NCI-H1105 (cell line): ENCODE measurements around the gene NIPA2.
"Not testable (repeated sequence)": the region's sequence is repeated elsewhere in the genome, so short reads cannot be mapped to it uniquely, and the experiment has no call there.

ENCODE experiments used
- DNase-seq: peaks from one replicate; lab custom pipeline; 2025; lab: John Stamatoyannopoulos, UW

The NIPA2 gene

GRCh38 chr15:22838292-22839042 is at the start of gene NIPA2:
Gene NIPA2, plus strand, starts transcription at chr15:22838666. Its CDS starts 13,066 bp downstream, at chr15:22851732.
- DNase-seq = peak; percentile 84

- DNase-seq = no peak
These were observed 44.4 kb upstream of the NIPA2 start for GRCh38 chr15:22794063-22794462.

GRCh38 chr15:22794621-22795167 is 43.8 kb upstream of the NIPA2 start:
- no peak for DNase-seq

GRCh38 chr15:22795206-22796063 is 43.0 kb upstream of the NIPA2 start:
- no peak for DNase-seq

GRCh38 chr15:22796079-22796478 is 42.4 kb upstream of the NIPA2 start:
- DNase-seq = no peak

- DNase-seq = no peak
These were observed 38.6 kb upstream of the NIPA2 start for GRCh38 chr15:22799902-22800301.

- DNase-seq = not testable (repeated sequence)
These were observed 35.5 kb upstream of the NIPA2 start for GRCh38 chr15:22803006-22803405.

GRCh38 chr15:22806156-22806555 is 32.3 kb upstream of the NIPA2 start:
- no peak for DNase-seq

- DNase-seq = no peak
These were observed 31.8 kb upstream of the NIPA2 start for GRCh38 chr15:22806664-22807063.

GRCh38 chr15:22807831-22808230 is 30.6 kb upstream of the NIPA2 start:
- DNase-seq = not testable (repeated sequence)

- no peak for DNase-seq
These were observed 30.2 kb upstream of the NIPA2 start for GRCh38 chr15:22808240-22808639.

GRCh38 chr15:22808761-22809280 is 29.6 kb upstream of the NIPA2 start:
- DNase-seq = no peak

- no peak for DNase-seq
These were observed 28.2 kb upstream of the NIPA2 start for GRCh38 chr15:22810033-22810852.

GRCh38 chr15:22810853-22811338 is 27.6 kb upstream of the NIPA2 start:
- DNase-seq = no peak

- no peak for DNase-seq
These were observed 26.8 kb upstream of the NIPA2 start for GRCh38 chr15:22811640-22812039.

GRCh38 chr15:22813844-22814243 is 24.6 kb upstream of the NIPA2 start:
- DNase-seq = no peak

- DNase-seq = peak; percentile 27
These were observed 22.7 kb upstream of the NIPA2 start for GRCh38 chr15:22815766-22816165.

- DNase-seq = no peak
These were observed 18.8 kb upstream of the NIPA2 start for GRCh38 chr15:22819651-22820050.

GRCh38 chr15:22823495-22824128 is 14.9 kb upstream of the NIPA2 start:
- no peak for DNase-seq

GRCh38 chr15:22827125-22827524 is 11.3 kb upstream of the NIPA2 start:
- no peak for DNase-seq

GRCh38 chr15:22831473-22831872 is 7.0 kb upstream of the NIPA2 start:
- no peak for DNase-seq
